Measurements from ENCODE around the gene CHD3.

DNA sequence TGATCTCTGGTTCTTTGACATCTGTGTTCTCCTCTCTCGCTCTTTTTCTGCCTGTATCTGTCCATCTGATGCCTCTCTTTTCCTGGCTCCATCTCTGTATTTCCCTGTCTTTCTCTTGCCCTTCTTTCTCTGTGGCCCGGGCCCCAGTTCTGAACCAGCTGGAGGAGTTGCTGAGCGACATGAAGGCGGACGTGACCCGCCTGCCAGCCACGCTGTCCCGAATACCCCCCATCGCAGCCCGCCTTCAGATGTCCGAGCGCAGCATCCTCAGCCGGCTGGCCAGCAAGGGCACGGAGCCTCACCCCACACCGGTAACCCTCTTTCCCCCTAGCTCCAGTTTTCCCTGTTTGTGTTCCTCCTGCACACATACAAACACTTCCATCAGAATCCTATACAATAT lies 21.7 kb downstream of the CHD3 start:
- TF ChIP-seq, protein P1, sequence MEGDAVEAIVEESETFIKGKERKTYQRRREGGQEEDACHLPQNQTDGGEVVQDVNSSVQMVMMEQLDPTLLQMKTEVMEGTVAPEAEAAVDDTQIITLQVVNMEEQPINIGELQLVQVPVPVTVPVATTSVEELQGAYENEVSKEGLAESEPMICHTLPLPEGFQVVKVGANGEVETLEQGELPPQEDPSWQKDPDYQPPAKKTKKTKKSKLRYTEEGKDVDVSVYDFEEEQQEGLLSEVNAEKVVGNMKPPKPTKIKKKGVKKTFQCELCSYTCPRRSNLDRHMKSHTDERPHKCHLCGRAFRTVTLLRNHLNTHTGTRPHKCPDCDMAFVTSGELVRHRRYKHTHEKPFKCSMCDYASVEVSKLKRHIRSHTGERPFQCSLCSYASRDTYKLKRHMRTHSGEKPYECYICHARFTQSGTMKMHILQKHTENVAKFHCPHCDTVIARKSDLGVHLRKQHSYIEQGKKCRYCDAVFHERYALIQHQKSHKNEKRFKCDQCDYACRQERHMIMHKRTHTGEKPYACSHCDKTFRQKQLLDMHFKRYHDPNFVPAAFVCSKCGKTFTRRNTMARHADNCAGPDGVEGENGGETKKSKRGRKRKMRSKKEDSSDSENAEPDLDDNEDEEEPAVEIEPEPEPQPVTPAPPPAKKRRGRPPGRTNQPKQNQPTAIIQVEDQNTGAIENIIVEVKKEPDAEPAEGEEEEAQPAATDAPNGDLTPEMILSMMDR (IDR thresholded peaks at IDR 0.05), result no peak
- no peak for TF ChIP-seq POLR2A (IDR thresholded peaks at IDR 0.05)
